GM21825 (cell line): ENCODE data around the gene SFN.

Experiments used
- ATAC-seq: cut with Tn5 transposase; IDR thresholded peaks from one replicate; pipeline ENCODE4 v1.9.1; 2021; ENCODE audit warnings: mild to moderate bottlenecking, moderate library complexity; ENCODE audit not compliant: unreplicated experiment

The SFN gene

DNA sequence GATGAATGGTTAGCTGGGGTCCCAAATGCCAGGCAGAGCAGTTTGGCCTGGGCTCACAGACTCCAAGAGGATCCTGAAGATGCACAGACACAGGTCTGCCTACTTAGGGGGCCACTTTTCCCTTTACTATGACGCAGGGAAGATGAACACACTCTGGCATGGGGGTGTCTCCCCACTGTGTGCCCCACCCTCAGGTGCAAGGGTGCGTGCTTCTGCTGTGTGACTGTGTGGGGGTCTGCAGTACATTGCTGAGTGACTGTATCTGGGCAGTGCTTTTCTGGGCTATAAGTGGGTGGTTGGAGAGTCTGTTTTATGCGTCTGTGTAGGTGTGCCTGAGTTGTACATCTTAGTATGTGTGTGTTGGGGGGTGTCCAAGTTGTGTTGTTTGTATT is 47.0 kb downstream of the SFN start:
- no peak for ATAC-seq

DNA sequence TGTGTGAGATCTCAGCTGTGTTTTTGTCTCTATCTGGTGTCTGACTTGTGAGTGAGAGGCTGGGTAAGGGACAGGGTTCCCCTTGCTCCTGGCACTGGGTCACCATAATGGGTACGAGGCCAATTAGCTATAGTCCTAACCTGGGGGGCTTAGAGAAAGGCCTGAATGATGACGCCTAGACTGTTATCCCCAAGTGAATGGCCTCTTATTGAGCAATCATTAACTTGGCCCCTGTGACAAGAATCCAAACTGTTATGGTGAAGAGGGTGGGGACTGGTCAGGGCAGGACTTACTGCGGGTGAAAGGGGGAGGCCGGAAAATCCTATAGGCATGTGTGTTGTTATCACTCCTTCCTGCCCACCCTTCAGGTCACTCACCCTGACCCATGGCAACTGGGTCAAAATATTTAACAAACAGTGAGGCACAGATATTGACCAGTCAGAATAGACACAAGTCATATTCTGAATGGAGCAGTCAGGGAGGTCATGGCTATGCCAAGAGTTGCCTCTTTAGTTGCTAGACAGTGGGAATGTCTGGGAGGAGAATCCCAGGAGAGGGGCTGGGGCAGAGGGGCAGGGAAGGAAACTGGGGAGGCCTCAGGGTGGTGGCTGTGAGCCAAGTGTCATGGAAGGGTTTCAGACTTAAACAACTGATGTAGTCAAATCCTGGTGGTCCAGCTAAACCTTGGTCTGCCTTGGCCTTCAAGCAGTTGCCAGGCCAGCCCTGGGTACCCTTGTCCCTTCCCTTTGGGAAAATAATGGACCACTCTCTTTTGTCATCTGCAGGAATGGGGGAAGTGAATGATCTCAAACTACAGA is 47.6 kb downstream of the SFN start:
- no peak for ATAC-seq

DNA sequence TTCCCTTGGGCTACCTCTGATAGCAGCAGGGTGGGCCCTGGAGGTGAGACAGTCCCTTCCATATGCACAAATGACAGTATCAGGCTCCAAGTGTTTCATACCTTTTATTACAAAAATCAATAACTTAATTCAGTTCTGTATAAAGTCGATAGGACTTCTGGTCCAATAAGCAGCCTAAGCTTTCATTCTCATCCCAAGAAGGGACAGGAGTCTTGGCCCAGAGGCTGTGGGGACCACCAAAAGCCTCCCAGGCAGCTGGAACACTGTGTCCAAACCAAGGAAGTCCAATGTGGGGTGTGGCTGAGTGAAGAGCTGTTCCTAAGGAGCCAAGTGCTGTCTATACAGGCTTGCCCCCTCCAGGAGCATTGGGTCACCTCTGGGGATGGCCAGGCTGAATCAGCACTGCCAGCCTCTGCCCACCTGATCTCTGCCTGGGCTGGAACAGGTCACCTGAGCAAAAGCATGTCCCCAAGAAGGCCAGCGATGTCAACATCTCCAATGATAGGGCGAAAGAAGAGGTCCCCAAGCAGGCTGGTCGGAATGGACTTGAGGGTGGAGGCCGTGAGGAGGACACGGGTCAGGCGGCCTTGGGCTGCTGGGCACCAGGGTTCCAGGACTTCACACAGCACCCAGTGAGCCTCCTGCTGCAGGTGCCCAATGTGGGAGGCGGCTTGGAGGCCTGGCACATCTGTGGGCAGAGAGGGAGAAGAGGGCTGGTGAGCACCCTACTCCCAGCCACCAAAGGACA is 48.6 kb downstream of the SFN start:
- ATAC-seq: no peak

DNA sequence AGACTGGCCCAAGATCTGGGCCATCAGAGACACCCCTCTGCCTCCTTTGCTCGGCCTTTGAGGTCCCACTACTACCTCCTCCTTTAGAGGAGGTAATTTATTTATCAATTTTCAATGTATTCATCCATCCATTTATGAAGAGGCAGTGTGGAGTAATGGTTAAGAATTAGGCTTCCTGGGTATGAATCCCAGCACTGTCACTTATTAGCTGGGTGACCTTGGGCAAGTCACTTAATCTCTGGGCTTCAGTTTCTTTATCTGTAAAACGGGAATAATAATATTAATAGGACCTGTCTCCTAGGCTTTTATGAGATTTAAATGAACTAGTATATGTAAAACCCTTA is 49.2 kb downstream of the SFN start:
- ATAC-seq: no peak

- no peak for ATAC-seq
Measured at GRCh38 chr1:26913389-26913753, 50.4 kb downstream of the SFN start.
